GM21390 (cell line): Measurements from ENCODE around the gene KRTAP10-12.

ENCODE experiments used
- ATAC-seq: cut with Tn5 transposase; IDR thresholded peaks from one replicate; pipeline ENCODE4 v1.9.1; 2021; ENCODE audit not compliant: unreplicated experiment

KRTAP10-12 gene

DNA sequence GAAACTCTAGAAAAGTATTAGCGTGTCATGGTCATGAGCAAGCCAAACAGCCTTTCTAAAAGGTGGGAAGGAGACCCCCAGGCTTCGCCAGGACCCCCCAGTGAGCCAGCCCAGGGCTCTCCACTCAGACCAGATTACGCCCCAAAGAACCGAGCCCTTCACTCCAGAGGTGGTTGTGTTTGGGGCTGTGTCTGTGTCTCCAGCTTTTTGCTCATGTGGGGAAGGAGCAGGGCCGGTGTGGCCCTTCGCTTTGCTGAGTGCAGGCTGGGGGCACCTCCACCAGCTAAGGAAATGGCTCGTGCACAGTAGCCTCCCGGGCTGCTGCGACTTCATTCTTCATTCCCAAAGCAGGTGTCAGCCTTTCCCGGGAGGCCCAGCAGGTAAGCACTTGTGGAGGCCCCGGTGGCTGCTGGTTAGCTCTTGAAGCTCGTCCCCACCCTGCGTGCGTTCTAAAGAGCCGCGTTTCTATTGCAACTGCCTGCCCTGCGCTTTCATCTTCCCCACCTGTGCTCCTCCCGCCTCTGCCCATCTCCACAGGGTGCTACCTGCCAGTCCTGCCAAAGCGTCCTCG lies 13.9 kb downstream of the KRTAP10-12 start:
- ATAC-seq = no peak

DNA sequence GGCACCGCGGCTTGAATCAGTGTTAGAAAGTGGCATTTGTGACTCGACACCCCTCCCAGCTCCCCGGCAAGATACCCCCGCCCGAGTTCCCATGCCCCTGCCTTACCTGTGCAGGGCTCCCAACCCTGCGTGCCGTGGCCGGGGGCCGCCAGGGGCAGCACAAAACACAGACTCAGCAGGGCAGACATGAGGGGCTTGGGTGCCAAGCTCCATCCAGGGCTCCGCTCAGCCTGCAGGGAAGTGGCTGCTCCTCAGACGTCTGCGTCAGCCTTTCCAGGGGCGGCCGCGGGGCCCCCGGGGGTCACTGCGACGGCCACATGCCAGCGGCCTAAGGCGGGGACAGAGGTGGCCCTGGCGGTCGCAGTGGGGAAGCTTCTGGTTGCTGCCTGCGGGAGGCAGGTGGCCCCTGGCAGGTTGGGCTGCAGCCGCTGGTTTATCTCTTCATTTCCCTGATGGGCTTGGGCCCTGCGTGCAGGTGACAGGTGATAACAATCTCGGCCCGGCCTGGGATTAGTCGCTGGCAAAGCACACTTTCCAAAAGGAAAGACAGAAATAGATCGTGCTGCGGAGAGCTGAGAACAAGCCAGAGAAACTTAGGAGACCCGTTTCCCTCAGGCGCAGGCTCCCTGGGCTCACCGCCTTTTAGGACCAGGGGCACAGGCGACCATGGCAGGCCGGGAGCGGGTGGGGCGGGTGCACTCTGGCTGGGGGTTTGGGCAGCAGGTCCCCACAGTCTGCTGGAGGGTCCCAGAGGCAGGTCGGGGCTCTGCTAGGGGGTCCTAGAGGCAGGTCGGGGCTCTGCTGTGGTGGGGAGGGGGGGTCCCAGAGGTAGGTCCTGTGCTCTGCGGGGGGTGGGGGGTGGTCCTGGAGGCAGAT lies 14.6 kb downstream of the KRTAP10-12 start, which contains the start of gene TSPEAR:
TSPEAR (minus strand) TSS at position 246 of the 876 bp plus-strand sequence; CDS start at position 188, 58 bp downstream.
- no peak for ATAC-seq

DNA sequence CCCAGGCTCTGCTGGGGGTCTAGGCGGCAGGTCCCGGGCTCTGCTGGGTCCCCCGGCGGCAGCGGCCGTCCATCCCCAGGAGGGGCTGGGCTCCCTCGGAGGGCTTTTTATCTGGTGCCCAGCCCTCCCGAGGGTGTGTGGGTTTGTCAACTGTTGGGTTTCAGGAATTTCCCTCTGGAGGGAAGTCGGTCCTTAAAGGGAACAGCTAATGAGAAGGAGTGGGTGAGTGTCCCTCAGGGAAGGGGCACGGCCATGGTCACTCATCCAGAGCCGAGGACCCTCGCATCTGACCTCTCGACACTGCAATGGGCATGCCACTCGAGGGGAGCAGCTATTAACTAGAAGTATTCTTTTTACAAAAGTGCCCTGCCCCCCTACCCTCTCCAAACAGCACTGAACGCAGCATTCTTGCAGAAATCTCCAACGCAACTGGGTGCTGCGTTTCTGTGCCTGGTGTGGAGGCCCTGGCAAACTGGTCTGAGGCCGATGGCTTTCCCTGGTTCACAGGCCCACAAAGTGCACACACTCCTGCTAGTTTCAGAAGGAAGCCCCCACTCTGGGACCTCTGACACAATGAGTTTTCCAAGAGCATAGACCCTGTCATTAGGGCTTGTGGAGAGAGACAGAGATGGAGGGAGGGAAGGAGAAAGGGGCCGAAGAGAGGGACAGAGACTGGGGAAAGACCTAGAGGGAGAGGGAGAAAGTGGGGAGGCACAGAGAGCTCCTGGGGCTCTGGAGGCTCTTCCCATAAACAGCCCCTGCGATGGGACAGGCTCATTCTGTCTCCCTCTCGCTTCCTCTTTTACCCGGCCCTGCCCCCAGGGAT lies 15.4 kb downstream of the KRTAP10-12 start:
- no peak for ATAC-seq

DNA sequence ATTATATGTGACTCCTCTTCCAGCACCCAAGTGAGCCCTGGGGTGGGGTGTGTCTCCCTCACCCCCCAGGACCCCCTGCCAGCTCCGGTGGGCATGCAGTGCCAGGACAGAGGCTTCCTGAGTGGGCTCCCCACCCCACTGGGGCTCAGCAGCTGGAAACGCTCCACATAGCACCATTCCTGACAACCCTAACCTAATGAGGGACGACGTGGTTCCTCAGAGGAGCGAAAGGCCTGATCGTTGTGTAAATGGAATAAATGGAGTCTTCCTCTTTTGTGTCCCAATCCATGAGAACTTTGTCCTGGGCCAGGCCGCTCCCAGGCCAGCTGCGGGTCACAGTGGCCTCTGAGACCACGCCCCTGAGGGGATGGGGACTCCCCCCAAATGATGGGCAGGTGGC lies 16.2 kb downstream of the KRTAP10-12 start:
- ATAC-seq = no peak

DNA sequence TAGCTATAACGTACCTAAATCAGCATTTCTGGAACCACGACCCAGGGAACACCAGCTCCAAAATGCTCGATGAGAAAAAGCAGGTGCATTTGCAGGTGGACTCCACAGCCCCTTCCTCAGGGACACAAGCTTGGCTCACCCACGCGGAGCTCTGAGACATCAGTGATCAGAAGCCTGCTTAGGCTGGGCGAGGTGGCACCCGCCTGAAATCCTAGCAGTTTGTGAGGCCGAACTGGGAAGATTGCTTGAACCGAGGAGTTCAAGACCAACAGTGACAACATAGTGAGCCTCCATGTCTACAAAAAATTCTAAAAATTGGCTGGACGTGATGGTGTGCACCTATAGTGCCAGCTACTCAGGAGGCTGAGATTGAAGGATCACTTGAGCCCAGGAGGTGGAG lies 16.9 kb downstream of the KRTAP10-12 start:
- no peak for ATAC-seq

DNA sequence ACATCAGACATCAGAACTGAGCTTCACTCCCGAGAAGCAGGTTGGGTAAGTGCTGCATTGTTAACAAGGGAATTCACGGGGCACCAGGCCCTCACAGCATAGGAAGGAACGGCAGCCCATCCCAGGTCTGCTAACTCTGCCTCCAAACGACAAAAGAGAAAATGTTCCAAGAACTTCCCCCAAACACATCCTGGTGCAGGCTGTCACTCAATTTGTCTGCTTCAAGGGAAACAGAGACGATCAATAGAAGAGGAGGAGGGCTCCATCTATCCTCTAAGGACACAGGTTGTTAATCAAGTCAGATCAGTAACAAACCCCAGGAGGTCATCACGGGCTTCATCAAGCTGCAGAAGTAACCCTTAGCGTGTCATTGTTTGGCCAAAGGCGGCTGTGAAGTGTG lies 17.9 kb downstream of the KRTAP10-12 start:
- ATAC-seq = no peak

DNA sequence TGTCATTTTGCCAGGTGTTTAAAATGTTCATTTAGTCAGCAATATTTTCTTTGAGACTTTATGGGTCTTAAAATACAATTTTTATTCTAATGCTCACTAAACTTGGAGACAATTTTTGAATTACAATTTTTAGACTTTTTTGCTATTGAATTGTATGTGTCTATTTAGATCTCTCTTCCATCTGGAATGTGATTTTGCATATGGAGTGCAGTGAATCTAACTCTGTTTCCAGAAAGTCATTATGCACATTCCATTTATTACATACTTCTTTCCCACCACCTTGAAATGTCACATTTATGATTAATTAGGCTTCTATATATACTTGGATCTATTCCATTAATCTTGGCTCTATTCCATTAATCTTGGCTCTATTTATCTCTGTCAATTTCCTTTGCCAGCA lies 20.0 kb downstream of the KRTAP10-12 start:
- no peak for ATAC-seq

DNA sequence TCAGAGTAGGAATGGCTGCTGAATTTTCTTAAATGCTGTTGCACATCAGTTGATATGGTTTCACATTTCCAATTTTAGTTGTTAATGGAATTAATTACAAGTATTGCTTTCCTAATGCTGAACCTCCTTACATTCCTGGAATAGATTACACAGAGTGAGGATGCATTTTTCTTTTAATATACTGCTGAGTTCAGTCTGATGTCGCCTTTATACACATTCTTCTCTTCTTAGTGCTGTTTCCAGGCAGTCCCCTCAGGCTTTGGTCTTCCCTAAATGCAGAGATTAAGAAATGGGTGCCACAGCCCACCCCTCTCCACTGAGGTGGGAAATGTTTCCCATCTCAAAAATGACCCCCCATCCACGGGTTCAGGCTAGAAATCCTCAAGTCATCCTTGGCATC lies 21.1 kb downstream of the KRTAP10-12 start:
- ATAC-seq = no peak

DNA sequence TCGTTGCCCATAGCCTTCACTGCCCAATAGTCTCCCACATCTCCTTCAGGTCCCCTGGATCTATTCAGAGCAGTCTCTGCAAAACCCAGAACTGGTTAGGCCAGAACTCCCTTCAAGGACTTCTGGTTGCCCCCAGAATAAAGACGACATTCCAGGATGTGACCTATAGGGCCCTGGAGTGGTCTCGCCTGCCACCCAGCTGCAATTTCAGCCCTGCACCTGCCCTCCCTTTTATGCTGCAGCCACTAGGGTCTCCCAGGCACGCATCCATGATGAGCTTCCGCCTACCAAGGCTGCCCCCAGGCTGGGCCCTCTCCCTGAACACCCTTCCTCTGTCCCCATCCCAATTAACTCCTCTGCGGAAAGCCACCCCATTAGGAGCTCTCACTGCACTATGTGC lies 21.6 kb downstream of the KRTAP10-12 start:
- no peak for ATAC-seq

DNA sequence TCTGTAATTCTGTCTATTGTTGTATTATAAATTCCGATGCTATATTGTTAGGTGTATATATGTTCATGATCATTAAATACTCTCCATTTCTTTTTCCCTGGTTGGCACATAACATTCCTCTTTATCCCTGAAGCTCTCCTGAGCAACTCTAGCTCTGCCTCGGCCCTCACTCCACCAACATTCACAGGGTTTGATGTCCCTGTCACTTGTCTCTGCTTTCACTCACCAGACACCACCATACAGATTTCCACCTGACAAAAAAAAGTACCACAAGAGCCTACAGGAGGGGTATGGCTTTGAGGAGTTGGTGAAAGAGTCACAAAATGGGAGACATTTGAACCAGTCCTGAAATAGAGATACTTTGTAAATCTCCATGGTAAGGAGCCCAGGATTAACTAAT lies 23.2 kb downstream of the KRTAP10-12 start:
- ATAC-seq = no peak

DNA sequence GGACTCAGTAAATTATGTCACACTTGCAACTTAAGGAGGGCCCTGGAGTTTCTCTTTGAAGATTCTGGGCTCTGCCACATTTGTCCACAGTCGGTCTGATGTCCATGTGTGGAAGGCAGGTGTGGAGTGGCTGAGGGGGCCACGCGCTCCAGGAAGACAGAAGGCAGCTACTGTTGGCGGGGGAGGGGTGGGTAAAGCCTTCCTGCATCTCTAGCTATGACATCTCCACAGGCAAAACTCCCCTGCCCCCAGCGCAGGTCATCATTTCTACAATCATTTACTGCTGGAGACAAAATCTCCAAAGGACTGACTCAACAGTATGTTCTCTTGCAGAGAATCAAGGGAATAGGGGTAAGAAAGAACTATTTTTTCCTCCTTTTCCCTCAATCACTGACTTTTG lies 25.8 kb downstream of the KRTAP10-12 start:
- ATAC-seq = no peak

DNA sequence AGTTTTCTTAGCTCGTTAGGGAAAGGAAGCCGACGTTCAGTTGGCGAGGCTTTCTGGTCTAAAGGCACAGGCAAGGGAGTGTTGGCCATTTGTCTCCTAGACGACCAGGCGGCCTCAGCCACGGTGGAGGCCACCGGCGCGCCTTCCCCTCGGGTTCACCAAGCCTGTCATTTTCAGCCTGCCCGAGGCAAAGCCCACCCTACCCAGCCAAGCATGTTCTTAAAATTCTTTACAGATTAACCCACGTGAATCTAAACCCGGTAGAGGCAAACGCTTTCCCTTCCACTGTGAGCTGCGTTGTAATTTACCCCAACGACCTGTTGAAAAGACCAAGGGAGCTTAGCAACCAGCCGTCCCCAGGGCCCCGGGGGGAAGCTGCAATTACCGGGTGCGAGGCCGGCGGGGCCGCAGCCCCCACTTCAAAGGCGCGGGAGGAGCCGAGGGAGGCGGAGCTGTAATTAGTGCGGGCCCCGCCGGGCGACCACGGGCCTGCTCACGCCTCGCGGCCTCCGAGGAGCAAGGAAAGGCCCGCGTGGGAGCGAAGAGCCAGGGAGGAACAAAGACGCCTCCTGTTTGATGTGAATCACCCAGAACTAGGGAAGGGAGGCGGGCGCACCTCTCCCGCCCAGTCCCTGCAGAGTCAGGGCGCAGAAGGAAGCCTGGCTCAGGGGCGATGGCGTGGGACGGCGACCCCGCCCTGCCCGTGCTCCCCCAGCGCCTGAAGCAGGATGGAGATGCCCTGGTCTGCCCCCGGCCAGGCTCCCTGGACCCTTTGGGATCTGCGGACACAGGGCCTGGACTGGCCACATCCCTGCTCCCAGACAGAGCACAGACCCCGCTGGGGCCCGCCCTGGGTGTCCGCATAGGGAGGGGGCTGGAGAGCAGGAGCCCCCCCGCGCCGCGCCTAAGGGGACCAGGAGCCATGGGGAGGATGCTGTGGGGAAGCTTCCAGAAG lies 26.5 kb downstream of the KRTAP10-12 start:
- no peak for ATAC-seq

DNA sequence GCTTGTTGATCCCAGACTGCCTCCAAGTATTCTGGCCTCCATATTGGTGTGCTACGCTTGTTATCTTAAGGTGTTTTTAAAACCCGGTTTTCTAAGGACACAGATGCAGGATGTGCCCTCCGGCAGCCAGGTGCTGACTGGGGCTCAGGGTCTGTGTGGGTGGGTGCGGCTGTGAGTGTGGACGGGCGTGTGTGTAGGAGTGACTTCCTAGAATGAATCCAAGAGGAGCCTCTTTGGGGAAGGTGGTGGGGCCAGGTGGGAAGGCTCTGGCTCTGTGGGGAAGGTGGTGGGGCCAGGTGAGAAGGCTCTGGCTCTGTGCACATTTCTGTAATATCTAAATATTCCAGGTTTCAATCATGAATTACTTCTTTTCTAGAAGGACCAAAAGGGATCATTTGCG lies 27.2 kb downstream of the KRTAP10-12 start:
- no peak for ATAC-seq

DNA sequence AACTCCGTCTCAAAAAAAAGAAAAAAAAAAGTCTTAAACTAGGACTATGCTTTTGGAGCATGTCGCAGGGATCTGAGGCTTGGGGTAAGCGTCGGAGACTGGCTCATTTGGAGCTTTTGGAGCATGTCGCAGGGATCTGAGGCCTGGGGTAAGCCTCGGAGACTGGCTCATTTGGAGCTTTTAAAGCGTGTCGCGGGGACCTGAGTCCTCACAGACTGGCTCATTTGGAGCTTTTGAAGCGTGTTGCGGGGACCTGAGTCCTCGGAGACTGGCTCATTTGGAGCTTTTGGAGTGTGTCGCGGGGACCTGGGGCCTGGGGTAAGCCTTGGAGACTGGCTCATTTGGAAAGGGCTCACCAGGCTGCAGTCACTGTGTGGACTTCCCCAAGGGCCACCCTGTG lies 28.0 kb downstream of the KRTAP10-12 start:
- no peak for ATAC-seq

DNA sequence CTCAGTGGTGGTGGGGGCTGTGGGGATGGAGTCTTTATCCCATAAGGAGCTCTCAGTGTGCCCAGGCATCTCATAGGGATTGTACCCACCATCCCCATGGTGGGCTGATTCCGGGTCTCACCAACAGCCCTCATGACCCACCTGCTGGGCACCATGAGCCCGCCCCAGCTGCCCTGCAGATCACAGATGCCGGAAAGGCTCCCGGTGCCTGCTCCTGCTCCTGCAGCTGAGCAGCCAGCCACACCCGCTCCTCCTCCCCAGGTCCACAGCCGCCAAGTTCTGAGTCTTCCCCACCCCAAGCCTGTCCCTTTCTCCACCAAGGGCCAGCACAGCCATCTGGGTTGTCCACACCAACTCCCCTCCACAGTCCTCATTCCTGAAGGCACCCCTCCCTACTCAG lies 29.9 kb downstream of the KRTAP10-12 start:
- no peak for ATAC-seq

DNA sequence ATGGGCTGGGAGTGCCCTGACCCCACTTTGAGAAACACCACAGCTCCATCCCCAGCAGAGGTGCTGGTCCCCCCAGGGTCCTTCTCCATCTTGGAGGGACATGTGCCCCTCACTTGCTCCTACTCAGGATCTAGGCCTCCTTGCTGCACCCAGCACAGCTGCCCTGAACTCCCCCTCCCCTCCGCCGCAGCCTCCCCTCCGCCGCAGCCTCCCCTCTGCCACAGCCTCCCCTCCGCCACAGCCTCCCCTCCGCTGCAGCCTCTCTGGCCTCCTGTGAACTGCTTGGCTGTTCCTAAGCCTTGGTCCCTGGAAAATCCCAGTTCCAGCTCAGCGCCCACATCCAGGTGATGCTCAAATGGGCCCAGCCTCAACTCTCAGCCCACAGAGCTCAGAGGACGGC lies 30.3 kb downstream of the KRTAP10-12 start:
- no peak for ATAC-seq

DNA sequence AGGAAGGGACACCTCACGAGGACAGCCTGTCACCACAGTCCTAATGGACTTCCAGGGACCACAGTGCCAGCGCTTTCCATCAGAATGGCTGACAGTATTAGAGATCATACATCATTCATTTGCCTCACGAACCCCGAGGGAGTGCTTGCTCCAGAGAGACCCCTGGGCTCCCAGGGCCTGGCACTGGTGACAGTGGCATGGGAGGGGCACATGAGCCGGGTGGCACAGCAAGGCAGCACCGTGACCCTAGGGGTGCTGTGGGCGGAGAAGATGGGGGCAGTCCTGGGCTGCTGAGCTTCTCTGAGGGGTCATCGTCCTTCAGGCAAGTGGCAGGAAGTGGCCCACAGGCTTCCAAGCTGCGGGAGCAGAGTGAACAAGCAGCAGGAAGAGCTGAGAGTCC lies 30.8 kb downstream of the KRTAP10-12 start:
- ATAC-seq = no peak

DNA sequence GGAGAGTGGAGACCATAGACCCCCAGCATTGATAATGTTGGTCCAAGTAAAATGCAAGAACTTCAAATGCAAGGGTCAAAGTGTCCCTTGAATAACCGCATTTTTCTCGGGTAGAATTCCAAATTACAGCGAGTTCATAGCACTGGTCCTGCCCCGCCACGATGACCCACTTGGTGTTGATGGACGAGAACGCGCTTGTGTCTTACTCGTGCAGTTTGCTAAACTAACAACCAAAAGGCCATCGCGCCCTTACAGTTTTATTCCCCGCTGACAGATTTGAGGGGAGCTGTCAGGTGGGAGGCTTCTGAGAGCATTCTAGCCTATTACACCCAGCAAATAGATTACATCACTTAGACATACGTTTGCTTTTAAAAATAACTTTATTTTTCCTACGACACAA lies 31.7 kb downstream of the KRTAP10-12 start:
- ATAC-seq = no peak

DNA sequence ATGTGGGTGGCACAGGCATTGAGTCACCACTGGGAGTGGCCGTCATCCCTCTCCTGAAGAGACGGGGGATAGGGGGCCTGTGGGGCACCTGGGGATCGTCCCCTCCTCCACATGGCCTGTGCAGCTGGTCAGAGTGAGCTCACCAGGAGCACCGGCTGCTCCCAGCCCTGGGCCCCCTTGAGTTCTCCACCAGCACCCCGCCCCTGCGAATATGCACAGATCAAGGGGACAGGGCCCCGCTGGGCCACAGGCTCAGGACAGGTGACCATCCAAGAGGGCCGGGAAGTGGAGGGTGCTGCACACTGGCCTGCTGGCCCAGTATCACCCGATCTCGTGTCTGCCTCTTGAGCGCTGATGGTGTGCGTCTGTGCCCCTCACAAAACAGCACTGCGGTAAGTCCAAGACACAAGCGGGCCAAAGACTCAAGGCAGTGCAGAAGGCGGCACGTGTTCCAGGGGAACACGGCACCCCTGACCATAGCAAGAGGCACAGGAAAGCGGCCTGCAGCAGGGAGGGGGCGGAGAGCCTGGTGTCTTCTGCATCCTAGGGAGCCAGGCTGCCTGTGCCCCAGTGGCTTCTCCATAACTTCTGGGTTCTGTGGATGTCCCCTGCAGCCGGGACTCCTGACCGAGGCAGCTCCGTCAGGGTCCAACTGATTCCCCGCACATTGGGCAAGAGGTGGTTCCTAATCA lies 32.5 kb downstream of the KRTAP10-12 start:
- ATAC-seq = no peak

DNA sequence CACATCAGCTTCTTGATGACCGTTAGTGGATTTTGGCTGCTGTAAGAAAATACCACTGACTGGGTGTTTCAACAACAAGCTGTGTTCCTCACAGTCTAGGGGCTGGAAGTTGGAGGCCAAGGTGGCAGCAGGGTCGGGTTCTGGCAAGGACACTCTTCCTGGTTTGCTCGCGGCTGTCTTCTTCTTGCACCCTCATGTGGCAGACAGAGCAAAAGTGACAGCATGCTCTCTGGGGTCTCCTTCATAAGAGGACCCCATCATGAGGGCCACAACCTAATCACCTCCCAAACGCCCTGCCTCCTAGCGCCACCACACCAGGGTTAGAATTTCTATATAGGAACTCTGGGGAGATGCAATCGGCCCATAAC lies 33.0 kb downstream of the KRTAP10-12 start:
- no peak for ATAC-seq
